Cerebellar cortex (tissue), 1 donor: Measurements from ENCODE around the gene PAPLN.

Experiments used
- DNase-seq: peaks from one replicate; pipeline ENCODE4 v3.0.0-alpha.2; 2015; ENCODE audit warnings: low spot score

The PAPLN gene

GRCh38 chr14:73261520-73262426 is 24.5 kb downstream of the PAPLN start:
- no peak for DNase-seq

GRCh38 chr14:73262427-73263183 is 25.3 kb downstream of the PAPLN start:
- DNase-seq: no peak

DNA sequence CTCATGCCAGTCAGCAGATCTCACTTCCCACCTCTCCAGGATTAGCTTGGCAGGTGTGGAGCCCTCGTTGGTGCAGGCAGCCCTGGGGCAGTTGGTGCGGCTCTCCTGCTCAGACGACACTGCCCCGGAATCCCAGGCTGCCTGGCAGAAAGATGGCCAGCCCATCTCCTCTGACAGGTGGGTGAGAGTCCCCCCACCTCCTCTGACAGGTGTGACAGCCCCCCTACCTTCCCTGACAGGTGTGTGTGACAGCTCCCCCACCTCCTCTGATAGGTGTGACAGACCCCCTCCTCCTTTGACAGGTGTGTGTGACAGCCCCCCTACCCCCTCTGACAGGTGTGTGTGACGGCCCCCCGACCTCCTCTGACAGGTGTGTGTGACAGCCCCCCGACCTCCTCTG is 26.3 kb downstream of the PAPLN start:
- no peak for DNase-seq

DNA sequence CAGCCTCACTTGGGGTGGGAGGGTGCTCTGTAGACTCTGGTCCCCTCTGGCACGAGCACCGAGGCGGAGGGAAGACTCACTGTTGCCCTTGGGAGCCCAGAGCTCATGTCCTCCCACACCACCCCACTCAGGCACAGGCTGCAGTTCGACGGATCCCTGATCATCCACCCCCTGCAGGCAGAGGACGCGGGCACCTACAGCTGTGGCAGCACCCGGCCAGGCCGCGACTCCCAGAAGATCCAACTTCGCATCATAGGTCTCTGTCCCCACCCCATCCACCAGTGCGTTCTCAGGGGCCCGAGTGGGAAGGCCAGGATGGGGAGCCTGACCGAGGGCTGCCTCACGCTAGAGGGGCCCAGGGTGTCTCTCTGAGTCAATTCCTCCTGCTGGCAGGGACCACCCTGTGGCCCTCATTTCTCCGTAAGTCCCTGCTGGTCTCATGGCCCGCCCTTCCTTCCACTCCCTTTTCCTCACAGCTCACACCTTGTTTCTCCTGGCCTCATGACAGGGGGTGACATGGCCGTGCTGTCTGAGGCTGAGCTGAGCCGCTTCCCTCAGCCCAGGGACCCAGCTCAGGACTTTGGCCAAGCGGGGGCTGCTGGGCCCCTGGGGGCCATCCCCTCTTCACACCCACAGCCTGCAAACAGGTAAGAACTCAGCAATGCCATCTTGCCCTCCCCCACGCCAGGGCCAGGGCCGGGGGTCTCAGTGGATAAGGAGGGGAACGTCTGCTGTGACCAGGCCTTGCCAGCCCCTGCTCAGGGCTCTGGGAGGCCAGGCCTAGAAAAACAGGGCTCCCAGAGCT is 27.0 kb downstream of the PAPLN start:
- DNase-seq: no peak

DNA sequence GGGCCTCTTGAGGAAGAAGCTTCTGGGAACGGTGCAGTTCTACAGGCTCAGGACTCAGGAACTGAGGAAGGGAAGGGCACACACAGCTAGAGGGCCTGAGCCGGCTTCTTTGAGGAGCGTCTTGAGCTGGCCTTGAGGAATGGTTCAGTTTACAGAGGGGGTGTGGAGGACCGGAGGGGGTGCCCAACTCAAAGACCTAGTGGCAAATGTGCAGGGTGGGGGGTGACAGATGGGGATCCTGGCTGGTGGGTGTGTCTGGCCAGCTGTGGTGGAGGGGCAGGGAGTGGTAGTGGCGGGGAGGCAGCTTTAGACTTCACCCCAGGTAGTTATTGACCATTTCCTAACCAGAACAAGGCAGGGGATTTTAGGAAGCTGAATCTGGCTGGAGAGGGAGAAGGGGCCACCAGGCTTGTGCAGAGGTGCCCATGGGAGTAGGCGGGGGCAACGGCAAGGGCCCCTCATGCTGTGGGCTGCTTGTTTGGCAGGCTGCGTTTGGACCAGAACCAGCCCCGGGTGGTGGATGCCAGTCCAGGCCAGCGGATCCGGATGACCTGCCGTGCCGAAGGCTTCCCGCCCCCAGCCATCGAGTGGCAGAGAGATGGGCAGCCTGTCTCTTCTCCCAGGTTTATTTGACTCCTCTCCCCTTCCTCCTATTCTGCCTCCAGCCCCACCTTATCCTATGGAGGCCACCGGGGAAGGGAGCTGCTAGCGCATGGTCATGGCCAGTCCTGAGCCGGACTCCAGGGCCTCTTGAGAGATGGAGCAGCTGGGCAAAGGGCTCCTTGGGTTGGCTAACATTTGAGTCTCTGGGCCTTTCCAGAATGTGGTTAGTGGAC is 27.8 kb downstream of the PAPLN start:
- no peak for DNase-seq

DNA sequence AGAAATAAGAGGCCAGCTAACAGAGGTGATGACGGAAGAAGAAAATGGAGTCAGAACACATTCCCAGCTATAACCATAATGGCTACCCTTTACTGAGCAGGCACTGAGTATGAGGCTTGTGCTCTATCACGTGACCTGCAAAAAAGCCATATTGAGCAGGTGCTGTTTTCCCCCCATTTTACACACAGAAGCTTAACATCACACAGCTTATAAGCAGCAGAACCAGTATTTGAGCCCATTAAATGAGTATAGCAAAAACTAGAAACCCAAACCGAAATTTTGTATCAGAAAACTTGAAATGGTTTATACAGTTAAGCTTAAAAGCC is 28.4 kb downstream of the PAPLN start:
- no peak for DNase-seq

DNA sequence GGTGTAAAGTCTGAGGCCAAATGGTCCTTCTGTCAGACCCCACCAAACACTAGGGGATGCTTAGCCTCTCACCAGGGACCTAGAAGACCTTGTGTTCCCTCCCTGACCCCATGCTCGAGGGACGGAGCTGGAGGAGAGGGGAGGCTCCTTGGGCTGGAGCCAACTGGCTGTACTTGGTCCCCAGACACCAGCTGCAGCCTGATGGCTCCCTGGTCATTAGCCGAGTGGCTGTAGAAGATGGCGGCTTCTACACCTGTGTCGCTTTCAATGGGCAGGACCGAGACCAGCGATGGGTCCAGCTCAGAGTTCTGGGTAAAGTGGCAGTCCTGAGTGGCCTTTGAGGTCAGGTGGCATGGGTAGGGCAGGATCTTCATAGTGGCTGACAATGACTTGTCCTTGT is 29.0 kb downstream of the PAPLN start:
- DNase-seq: no peak

- no peak for DNase-seq
These were observed 30.2 kb downstream of the PAPLN start for GRCh38 chr14:73267474-73267873.

- DNase-seq: peak; percentile 38
These were observed 32.6 kb downstream of the PAPLN start for GRCh38 chr14:73269729-73270531.

GRCh38 chr14:73272393-73272792 is 35.1 kb downstream of the PAPLN start:
- no peak for DNase-seq

GRCh38 chr14:73273799-73274198 is 36.5 kb downstream of the PAPLN start:
- DNase-seq: no peak

- no peak for DNase-seq
These were observed 39.5 kb downstream of the PAPLN start for GRCh38 chr14:73276836-73277235.

DNA sequence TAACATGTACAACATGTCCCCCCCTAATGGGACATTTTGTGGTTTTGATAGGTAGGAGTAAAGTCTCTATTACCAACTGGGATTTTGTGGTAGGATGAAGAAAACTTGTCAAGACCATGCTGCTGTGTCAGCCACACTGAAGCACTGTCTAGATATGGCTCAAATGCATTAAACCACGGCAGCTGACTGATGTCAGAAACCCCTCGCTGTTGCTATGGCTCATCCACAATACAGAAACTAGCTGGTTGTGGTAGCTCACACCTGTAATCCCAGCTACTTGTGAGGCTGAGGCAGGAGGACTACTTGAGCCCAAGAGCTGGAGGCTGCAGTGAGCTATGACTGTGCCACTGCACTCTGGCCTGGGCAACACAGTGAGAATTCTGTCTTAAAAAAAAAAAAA is 40.1 kb downstream of the PAPLN start:
- no peak for DNase-seq

- DNase-seq: no peak
These were observed 43.6 kb downstream of the PAPLN start for GRCh38 chr14:73280903-73281302.

DNA sequence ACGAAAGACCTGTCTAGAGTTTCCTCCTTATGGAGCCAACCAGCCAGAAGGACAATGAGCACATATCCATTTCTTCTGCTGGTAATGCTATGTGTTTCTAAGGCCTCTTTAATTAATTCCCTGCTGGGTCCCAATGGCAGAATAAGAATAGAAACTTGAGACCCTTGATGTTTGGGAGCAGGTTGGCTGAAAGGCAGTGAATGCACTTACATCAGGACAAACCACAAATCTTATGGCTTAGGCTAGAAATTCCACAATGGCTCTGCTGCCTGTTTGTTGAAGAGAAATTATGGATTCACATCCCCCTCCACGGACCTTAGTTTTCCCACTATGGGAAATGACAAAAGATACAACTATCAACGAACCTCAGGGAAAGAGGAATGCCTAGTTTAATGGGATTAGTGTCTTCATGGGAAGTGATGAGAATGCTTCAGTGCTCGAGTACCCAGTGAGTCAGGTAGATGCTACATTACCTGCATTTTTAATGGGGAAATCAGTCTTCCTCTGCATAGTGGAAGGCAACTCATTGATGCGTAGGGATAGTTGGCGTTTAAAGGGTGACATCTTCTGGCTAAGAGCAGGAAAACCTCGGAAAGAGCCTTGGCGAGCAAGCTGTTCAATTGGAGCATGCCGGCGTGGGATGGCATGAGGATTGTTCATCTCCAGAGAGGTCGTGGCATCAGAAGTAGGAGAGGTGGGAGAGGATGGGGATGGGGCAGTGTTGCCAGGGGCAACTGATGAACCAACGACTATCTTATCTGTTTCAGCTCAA is 46.5 kb downstream of the PAPLN start:
- DNase-seq: peak; percentile 78

GRCh38 chr14:73285979-73286378 is 48.7 kb downstream of the PAPLN start:
- DNase-seq: no peak

DNA sequence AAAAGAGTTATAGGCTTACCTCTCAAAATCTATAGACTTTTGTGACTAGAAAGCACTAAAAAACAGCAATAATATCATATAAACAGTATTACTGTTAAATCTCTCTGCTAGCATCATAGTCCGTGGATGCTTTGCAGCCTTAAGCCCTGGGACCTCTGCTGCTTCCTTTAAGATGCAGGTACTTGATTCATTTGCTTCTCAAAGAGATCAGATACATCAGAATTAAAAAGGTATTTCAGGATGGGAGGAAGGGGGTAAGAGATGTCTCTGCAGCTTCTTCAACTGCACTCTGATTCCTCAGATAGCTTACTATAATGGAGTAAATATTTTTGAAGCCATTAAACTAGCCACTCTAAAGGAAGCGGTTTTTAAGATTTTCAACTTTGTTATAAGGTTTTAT is 49.3 kb downstream of the PAPLN start:
- no peak for DNase-seq

GRCh38 chr14:73287071-73287470 is 49.8 kb downstream of the PAPLN start:
- no peak for DNase-seq

DNA sequence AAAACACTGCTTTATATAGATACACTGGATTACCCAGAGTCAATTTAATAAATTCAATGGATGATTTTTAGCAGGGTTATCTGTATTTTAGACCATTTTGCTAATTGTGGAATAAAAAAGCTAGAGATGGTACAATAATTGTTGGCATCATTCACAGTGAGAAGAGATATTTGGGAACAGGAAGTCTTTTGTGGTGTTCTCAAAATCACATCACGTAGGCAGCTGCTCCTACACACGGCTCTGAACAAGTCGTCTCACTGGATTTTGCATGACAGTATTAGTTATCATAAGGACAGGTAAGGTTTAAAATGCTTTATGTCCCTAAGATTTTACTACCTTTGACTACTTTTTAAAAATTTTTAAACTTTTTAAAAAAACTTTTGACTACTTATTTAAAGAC is 52.0 kb downstream of the PAPLN start:
- no peak for DNase-seq

GRCh38 chr14:73289729-73290128 is 52.4 kb downstream of the PAPLN start:
- DNase-seq: no peak
